Neuron (in vitro differentiated cells): ENCODE measurements around the gene CERS6.

ENCODE experiments used
- H2AFZ ChIP-seq: one replicate; pipeline ENCODE4 v1.6.1; 2013; ENCODE audit warnings: low read depth, mild to moderate bottlenecking, inconsistent platforms, low read length, moderate library complexity
- H3K27me3 ChIP-seq: one replicate; pipeline ENCODE4 v1.6.1; 2013; ENCODE audit warnings: low read length; ENCODE audit not compliant: insufficient read depth
- H3K36me3 ChIP-seq: one replicate; pipeline ENCODE4 v1.6.1; 2013; ENCODE audit warnings: low read length; ENCODE audit not compliant: insufficient read depth
- H3K4me1 ChIP-seq: one replicate; pipeline ENCODE4 v1.6.1; 2013; ENCODE audit warnings: low read length; ENCODE audit not compliant: insufficient read depth
- H3K4me3 ChIP-seq: 2 replicates; pipeline ENCODE4 v1.5.1; 2013; ENCODE audit warnings: mild to moderate bottlenecking, low read length, moderate library complexity
- H3K9me3 ChIP-seq: one replicate; pipeline ENCODE4 v1.6.1; 2013; ENCODE audit warnings: low read length

CERS6 gene

GRCh38 chr2:168462543-168463045 lies 6.5 kb downstream of the CERS6 start:
- Histone ChIP-seq H3K9me3 (no peaks in the 10 kb centered on the region), H2AFZ (no peak overlapping the region), H3K36me3 (no peaks in the 10 kb centered on the region), H3K4me3 (no peak overlapping the region), H3K4me1 (peaks cover 27% of the 10 kb centered on the region), H3K27me3 (no peaks in the 10 kb centered on the region)

GRCh38 chr2:168465594-168465993 lies 9.5 kb downstream of the CERS6 start:
- Histone ChIP-seq H3K36me3 (no peaks in the 10 kb centered on the region), H3K4me3 (no peak overlapping the region), H3K27me3 (no peaks in the 10 kb centered on the region), H3K4me1 (peaks cover 15% of the 10 kb centered on the region), H3K9me3 (no peaks in the 10 kb centered on the region), H2AFZ (no peak overlapping the region)

- no peak overlapping the region for H3K4me3 ChIP-seq
- H2AFZ ChIP-seq: no peak overlapping the region
- H3K9me3 ChIP-seq: no peaks in the 10 kb centered on the region
- no peaks in the 10 kb centered on the region for H3K36me3 ChIP-seq
- peaks cover 20% of the 10 kb centered on the region for H3K4me1 ChIP-seq
- H3K27me3 ChIP-seq: no peaks in the 10 kb centered on the region
These were observed 10.2 kb downstream of the CERS6 start for GRCh38 chr2:168466190-168466737.

GRCh38 chr2:168466834-168467565 lies 10.9 kb downstream of the CERS6 start:
- no peaks in the 10 kb centered on the region for H3K27me3 ChIP-seq
- no peak overlapping the region for H3K4me3 ChIP-seq
- no peak overlapping the region for H2AFZ ChIP-seq
- no peaks in the 10 kb centered on the region for H3K36me3 ChIP-seq
- peaks cover 28% of the 10 kb centered on the region for H3K4me1 ChIP-seq
- H3K9me3 ChIP-seq: no peaks in the 10 kb centered on the region

- no peak overlapping the region for H3K4me3 ChIP-seq
- H3K27me3 ChIP-seq: no peaks in the 10 kb centered on the region
- H3K36me3 ChIP-seq: no peaks in the 10 kb centered on the region
- no peaks in the 10 kb centered on the region for H3K9me3 ChIP-seq
- H3K4me1 ChIP-seq: peaks cover 29% of the 10 kb centered on the region
- H2AFZ ChIP-seq: no peak overlapping the region
These were observed 11.7 kb downstream of the CERS6 start for GRCh38 chr2:168467729-168468128.

GRCh38 chr2:168468354-168468753 lies 12.3 kb downstream of the CERS6 start:
- no peaks in the 10 kb centered on the region for H3K36me3 ChIP-seq
- H3K9me3 ChIP-seq: no peaks in the 10 kb centered on the region
- no peak overlapping the region for H3K4me3 ChIP-seq
- no peaks in the 10 kb centered on the region for H3K27me3 ChIP-seq
- no peak overlapping the region for H2AFZ ChIP-seq
- H3K4me1 ChIP-seq: peaks cover 29% of the 10 kb centered on the region

GRCh38 chr2:168469281-168469988 lies 13.4 kb downstream of the CERS6 start:
- Histone ChIP-seq H3K4me1 (peaks cover 29% of the 10 kb centered on the region), H3K36me3 (no peaks in the 10 kb centered on the region), H3K4me3 (no peak overlapping the region), H3K27me3 (no peaks in the 10 kb centered on the region), H2AFZ (no peak overlapping the region), H3K9me3 (no peaks in the 10 kb centered on the region)

GRCh38 chr2:168470320-168471162 lies 14.5 kb downstream of the CERS6 start:
- H3K4me3 ChIP-seq: no peak overlapping the region
- no peak overlapping the region for H2AFZ ChIP-seq
- no peaks in the 10 kb centered on the region for H3K9me3 ChIP-seq
- no peaks in the 10 kb centered on the region for H3K36me3 ChIP-seq
- H3K27me3 ChIP-seq: no peaks in the 10 kb centered on the region
- H3K4me1 ChIP-seq: peaks cover 29% of the 10 kb centered on the region

GRCh38 chr2:168471163-168471475 lies 15.0 kb downstream of the CERS6 start:
- Histone ChIP-seq H3K4me1 (peaks cover 29% of the 10 kb centered on the region), H3K36me3 (no peaks in the 10 kb centered on the region), H2AFZ (no peak overlapping the region), H3K9me3 (no peaks in the 10 kb centered on the region), H3K4me3 (no peak overlapping the region), H3K27me3 (no peaks in the 10 kb centered on the region)

- Histone ChIP-seq H3K27me3 (no peaks in the 10 kb centered on the region), H3K4me3 (no peak overlapping the region), H3K36me3 (no peaks in the 10 kb centered on the region), H2AFZ (no peak overlapping the region), H3K9me3 (peaks cover 3% of the 10 kb centered on the region), H3K4me1 (peaks cover 14% of the 10 kb centered on the region)
These were observed 19.6 kb downstream of the CERS6 start for GRCh38 chr2:168475636-168476035.

GRCh38 chr2:168478206-168478605 lies 22.1 kb downstream of the CERS6 start:
- Histone ChIP-seq H3K27me3 (no peaks in the 10 kb centered on the region), H3K36me3 (no peaks in the 10 kb centered on the region), H3K9me3 (peaks cover 3% of the 10 kb centered on the region), H3K4me1 (no peaks in the 10 kb centered on the region), H2AFZ (no peak overlapping the region), H3K4me3 (no peak overlapping the region)

GRCh38 chr2:168480356-168480755 lies 24.3 kb downstream of the CERS6 start:
- Histone ChIP-seq H3K9me3 (peaks cover 3% of the 10 kb centered on the region), H3K4me1 (no peaks in the 10 kb centered on the region), H3K36me3 (no peaks in the 10 kb centered on the region), H2AFZ (no peak overlapping the region), H3K4me3 (no peak overlapping the region), H3K27me3 (no peaks in the 10 kb centered on the region)
